Hematopoietic multipotent progenitor cell treated with erythropoietin and hydrocortisone succinate and interleukin-3 and kit ligand, for 4 days (in vitro differentiated cells): ENCODE measurements around the gene VIT.

ENCODE experiments used
- DNase-seq: peaks from one replicate; pipeline ENCODE4 v3.0.0-alpha.2; 2015

Gene VIT

DNA sequence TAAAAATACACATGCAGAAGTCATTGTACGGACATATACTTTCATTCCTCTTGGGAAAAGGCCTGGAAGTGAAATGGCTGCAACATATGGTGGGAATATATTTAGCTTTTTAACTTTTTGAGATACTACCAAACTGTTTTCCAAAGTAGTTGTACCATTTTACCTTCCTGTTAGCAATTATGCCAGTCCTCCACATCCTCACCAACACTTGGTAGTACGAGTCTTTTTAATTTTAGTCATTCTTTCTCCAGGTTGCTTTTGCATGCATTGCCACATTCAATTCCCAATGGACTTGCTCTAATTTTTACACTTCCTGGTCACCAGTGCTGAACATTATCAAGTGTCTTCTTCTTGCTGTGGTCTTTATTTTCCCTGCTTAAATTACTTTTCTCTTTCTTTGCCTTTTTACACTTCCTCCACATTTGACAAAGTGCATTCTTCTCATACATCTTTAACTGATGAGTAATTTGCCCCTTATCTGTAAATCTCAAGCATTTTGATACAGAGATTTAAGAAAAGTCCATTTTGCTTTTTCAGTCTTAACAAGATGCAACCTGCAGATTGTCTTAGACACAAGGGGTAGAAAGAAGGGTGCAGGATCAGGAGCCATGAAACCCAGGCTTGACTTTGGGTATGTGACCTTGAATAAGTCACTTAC lies 14.5 kb downstream of the VIT start:
- no peak for DNase-seq

GRCh38 chr2:36711741-36712314 lies 15.3 kb downstream of the VIT start:
- DNase-seq, result no peak

GRCh38 chr2:36713310-36713709 lies 16.8 kb downstream of the VIT start:
- DNase-seq, result no peak

- DNase-seq, result no peak
Measured at GRCh38 chr2:36716111-36716510, 19.6 kb downstream of the VIT start.

- no peak for DNase-seq
Measured at GRCh38 chr2:36717603-36718266, 21.2 kb downstream of the VIT start.

DNA sequence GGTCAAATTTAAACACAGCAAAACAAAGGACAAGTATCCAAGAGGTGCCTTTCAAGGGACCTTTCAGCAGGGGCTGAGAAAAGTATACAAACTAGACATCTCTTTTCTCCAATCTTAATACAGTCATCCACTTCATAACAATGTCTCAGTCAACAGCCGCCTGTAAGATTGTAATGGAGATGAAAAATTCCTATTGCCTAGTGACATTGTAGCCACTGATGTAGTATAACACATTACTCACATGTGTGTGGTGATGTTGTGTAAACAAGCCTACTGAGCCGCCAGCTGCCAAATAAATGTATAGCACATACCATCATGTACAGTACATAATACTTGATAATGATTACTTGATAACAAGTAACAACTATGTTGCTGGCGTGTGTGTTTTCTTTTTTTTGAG lies 31.0 kb downstream of the VIT start:
- DNase-seq, result no peak

- no peak for DNase-seq
Measured at GRCh38 chr2:36729067-36729466, 32.6 kb downstream of the VIT start.

- DNase-seq, result no peak
Measured at GRCh38 chr2:36731941-36732672, 35.6 kb downstream of the VIT start.

DNA sequence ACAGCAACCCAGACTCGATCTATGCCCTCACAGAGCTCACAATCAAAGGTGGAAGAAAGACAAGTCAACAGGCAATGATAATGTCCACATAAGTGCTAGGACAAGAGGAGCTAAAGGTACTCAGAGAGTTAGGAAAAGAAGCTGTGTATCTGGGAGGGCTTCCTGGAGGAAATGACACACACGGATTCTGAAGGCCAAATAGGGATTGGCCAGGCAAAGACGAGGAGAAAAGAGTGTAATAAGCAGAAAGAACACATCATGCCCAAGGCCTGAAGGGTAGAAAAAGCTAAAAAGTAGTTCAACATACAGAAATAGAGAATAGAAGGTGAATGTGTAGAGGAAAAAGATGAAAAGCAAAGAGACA lies 36.1 kb downstream of the VIT start:
- DNase-seq, result no peak

DNA sequence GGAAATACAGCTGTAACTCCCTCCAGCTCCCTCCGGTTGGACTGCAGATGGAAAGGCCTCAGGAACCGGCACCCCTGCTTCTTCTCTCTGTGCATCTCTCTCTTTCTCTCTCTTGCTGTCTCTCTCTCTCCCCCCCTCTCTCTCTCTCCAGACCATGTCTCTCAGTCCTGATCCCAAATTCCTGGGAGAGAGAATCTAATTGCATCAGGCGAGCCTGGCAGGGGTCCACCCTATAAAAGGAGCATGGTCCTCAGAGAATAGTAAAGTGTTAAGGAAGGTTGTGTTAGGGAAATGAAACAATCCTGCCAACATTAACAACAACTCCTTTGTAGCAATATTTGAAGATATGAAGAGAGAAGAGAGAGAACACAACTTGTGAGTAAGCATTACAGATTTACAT lies 36.7 kb downstream of the VIT start:
- DNase-seq, result no peak

GRCh38 chr2:36734304-36734703 lies 37.8 kb downstream of the VIT start:
- DNase-seq, result peak; percentile 8

DNA sequence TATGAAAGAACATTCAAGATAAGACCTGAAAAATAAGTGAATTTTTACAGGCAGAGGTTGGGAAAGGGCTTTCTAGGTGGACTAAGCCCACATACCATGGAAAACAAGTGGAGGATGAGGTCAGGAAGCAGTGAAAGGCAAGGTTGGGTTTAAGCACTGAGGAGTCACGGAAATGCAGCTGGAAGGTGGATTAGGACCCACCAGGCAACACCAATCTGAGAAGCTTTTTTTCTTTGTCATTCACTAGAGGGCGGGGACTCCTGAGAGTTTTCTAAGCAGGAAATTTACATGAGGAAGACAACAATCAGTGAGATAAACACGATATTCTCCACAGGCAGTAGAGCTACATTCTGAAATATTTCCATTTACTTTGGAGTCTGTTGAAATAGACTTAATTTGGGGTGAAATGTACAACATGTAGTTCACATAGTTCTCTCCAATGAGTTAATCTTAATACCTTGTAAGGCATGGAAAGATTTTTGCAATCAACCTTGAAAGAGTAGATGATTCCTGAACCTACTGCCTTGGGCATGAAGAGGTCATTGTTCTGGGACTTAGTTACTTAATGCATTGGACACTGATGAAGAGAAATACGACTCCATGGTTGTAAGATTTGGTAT lies 40.7 kb downstream of the VIT start:
- DNase-seq, result no peak

DNA sequence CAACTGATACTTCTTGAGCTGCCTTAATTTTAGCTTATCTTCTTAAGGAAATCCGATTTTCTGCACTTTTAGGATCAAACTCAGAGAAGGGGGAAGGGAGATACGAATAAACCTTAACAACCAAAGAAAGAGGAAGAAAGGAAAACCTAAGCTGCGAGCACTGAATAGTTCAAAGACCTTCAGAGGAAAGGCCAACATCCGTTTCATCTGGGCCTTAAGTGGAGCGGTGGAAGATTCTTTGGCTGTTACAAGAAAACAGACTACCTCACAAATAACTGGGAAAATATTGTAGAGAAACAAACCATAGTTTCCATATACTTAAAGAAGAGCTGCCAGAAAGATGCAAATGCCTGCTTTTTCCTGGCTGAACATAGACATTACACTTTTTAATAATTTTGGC lies 43.6 kb downstream of the VIT start:
- peak; percentile 24 for DNase-seq

DNA sequence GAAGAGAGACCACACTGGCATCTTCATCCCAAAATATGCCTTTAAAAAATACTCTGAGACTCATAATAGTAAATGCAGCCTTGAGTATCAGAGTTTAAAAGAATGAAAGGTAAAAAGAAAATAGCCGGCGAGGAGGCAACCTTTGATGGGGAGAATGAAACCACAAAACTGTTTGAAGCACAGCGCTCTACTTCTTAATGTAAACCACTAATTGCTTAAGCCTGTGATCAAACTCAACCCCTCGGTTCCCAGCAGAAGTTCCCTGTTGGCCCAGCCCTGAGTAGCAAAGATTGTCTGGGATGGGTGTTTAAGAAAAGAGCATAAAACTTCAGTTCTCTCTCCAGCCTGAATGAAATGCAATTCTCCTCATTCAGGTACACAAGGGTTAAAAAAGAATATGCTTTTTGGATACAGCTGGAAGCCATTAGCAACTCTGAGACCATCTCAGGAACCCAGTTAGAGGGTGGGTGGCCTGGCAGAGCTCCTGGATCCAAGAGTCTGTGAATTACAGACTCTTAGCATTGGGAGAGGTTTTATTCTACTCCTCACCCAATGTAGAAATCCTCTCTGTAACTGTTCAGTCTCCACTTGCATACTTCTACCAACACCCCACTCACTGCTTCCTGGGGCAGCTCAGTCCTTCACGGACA lies 44.8 kb downstream of the VIT start:
- DNase-seq, result peak; percentile 15

GRCh38 chr2:36743954-36744353 lies 47.4 kb downstream of the VIT start:
- DNase-seq, result no peak

DNA sequence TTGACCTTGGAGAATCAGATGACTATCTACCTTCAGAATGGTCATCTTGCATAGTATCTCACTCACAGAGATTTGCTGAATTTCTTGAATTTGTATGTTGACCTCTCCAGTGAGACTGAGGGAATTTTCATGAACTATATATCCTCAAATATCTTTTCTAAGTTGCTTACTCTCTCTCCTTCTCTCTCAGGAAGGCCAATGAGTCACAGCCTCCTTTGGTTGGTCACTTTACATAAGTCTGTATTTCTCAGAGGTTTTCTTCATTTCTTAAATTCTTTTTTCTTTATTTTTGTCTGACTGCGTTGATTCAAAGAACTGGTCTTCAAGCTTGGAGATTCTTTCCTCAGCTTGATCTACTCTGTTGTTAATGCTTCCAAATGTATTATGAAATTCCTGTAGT lies 51.7 kb downstream of the VIT start:
- DNase-seq, result no peak

DNA sequence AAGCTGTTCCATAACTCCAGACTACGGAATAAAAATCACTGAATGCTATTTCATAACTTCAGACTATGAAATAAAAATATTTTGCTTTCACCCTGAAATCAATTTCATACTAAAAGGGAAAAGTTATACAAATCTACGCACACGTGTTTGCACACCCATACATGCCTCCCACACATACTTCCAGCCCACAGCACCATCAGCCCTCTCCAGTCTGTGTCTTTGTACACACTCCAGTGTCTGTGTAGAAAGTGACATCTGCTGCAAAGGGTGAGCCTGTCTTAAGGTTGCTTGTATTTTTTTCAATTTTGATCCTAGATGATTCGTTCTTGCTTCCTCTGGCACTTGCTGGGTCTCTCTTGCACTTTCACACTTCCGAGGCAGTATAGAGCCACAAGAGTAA lies 53.6 kb downstream of the VIT start:
- DNase-seq, result no peak

GRCh38 chr2:36753706-36754221 lies 57.3 kb downstream of the VIT start:
- no peak for DNase-seq

GRCh38 chr2:36754578-36754977 lies 58.1 kb downstream of the VIT start:
- no peak for DNase-seq

DNA sequence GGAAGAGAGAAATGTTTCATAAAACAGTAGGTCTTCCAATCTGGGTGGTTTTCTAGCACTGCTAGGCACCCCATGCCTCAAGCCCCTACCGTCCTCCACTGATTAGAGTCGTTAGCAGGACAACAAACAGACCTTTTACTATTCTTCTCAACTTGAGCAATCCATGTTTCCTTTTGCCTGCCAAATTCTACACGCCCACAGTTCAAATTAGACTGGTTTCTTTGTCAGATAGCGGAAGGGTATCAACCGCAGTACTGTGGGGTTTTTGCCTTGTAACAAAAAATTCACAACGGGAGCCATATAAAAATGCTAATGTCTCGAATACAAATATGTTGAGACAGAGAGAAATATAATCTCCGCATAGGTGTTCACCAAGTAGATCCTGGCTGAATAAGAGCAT lies 59.9 kb downstream of the VIT start:
- DNase-seq, result no peak

GRCh38 chr2:36762764-36763490 lies 66.4 kb downstream of the VIT start:
- no peak for DNase-seq

- DNase-seq, result no peak
Measured at GRCh38 chr2:36769106-36769505, 72.6 kb downstream of the VIT start.
